ENCODE measurements around the gene SERPINE3.

Gene SERPINE3

GRCh38 chr13:51347099-51347498 is 7.6 kb downstream of the SERPINE3 start:
- Histone ChIP-seq H3K4me1 (ENCODE audit: control insufficient read depth, insufficient read depth, low read length) (no peaks in the 10 kb centered on the region), H3K9me3 (ENCODE audit: control insufficient read depth, insufficient read depth, low read length) (no peaks in the 10 kb centered on the region), H3K9ac (ENCODE audit: low read depth, low read length) (no peak overlapping the region), H3K27me3 (ENCODE audit: control insufficient read depth, insufficient read depth, low read length) (no peaks in the 10 kb centered on the region), H3K4me3 (ENCODE audit: low read depth, low read length) (no peak overlapping the region), H3K36me3 (ENCODE audit: control insufficient read depth, insufficient read depth, low read length) (no peaks in the 10 kb centered on the region)

GRCh38 chr13:51348069-51348967 is 8.8 kb downstream of the SERPINE3 start:
- Histone ChIP-seq H3K4me1 (ENCODE audit: control insufficient read depth, insufficient read depth, low read length) (no peaks in the 10 kb centered on the region), H3K4me3 (ENCODE audit: low read depth, low read length) (no peak overlapping the region), H3K9me3 (ENCODE audit: control insufficient read depth, insufficient read depth, low read length) (no peaks in the 10 kb centered on the region), H3K27me3 (ENCODE audit: control insufficient read depth, insufficient read depth, low read length) (no peaks in the 10 kb centered on the region), H3K9ac (ENCODE audit: low read depth, low read length) (no peak overlapping the region), H3K36me3 (ENCODE audit: control insufficient read depth, insufficient read depth, low read length) (no peaks in the 10 kb centered on the region)

GRCh38 chr13:51349016-51349415 is 9.5 kb downstream of the SERPINE3 start:
- H3K9me3 ChIP-seq (ENCODE audit: control insufficient read depth, insufficient read depth, low read length), result no peaks in the 10 kb centered on the region
- no peak overlapping the region for H3K9ac ChIP-seq (ENCODE audit: low read depth, low read length)
- H3K4me3 ChIP-seq (ENCODE audit: low read depth, low read length), result no peak overlapping the region
- no peaks in the 10 kb centered on the region for H3K27me3 ChIP-seq (ENCODE audit: control insufficient read depth, insufficient read depth, low read length)
- no peaks in the 10 kb centered on the region for H3K4me1 ChIP-seq (ENCODE audit: control insufficient read depth, insufficient read depth, low read length)
- H3K36me3 ChIP-seq (ENCODE audit: control insufficient read depth, insufficient read depth, low read length), result no peaks in the 10 kb centered on the region

GRCh38 chr13:51355217-51355616 is 15.7 kb downstream of the SERPINE3 start:
- H3K36me3 ChIP-seq (ENCODE audit: control insufficient read depth, insufficient read depth, low read length), result no peaks in the 10 kb centered on the region
- H3K4me3 ChIP-seq (ENCODE audit: low read depth, low read length), result no peak overlapping the region
- H3K9me3 ChIP-seq (ENCODE audit: control insufficient read depth, insufficient read depth, low read length), result no peaks in the 10 kb centered on the region
- H3K9ac ChIP-seq (ENCODE audit: low read depth, low read length), result no peak overlapping the region
- H3K27me3 ChIP-seq (ENCODE audit: control insufficient read depth, insufficient read depth, low read length), result no peaks in the 10 kb centered on the region
- H3K4me1 ChIP-seq (ENCODE audit: control insufficient read depth, insufficient read depth, low read length), result peaks cover 5% of the 10 kb centered on the region

GRCh38 chr13:51357928-51358595 is 18.6 kb downstream of the SERPINE3 start:
- Histone ChIP-seq H3K9ac (ENCODE audit: low read depth, low read length) (no peak overlapping the region), H3K4me1 (ENCODE audit: control insufficient read depth, insufficient read depth, low read length) (peaks cover 5% of the 10 kb centered on the region), H3K4me3 (ENCODE audit: low read depth, low read length) (no peak overlapping the region), H3K36me3 (ENCODE audit: control insufficient read depth, insufficient read depth, low read length) (no peaks in the 10 kb centered on the region), H3K9me3 (ENCODE audit: control insufficient read depth, insufficient read depth, low read length) (no peaks in the 10 kb centered on the region), H3K27me3 (ENCODE audit: control insufficient read depth, insufficient read depth, low read length) (no peaks in the 10 kb centered on the region)

GRCh38 chr13:51359352-51359751 is 19.9 kb downstream of the SERPINE3 start:
- Histone ChIP-seq H3K4me1 (ENCODE audit: control insufficient read depth, insufficient read depth, low read length) (peaks cover 5% of the 10 kb centered on the region), H3K36me3 (ENCODE audit: control insufficient read depth, insufficient read depth, low read length) (no peaks in the 10 kb centered on the region), H3K9me3 (ENCODE audit: control insufficient read depth, insufficient read depth, low read length) (no peaks in the 10 kb centered on the region), H3K27me3 (ENCODE audit: control insufficient read depth, insufficient read depth, low read length) (no peaks in the 10 kb centered on the region), H3K9ac (ENCODE audit: low read depth, low read length) (no peak overlapping the region), H3K4me3 (ENCODE audit: low read depth, low read length) (no peak overlapping the region)

- H3K27me3 ChIP-seq (ENCODE audit: control insufficient read depth, insufficient read depth, low read length), result no peaks in the 10 kb centered on the region
- no peak overlapping the region for H3K9ac ChIP-seq (ENCODE audit: low read depth, low read length)
- H3K36me3 ChIP-seq (ENCODE audit: control insufficient read depth, insufficient read depth, low read length), result no peaks in the 10 kb centered on the region
- no peaks in the 10 kb centered on the region for H3K9me3 ChIP-seq (ENCODE audit: control insufficient read depth, insufficient read depth, low read length)
- H3K4me3 ChIP-seq (ENCODE audit: low read depth, low read length), result no peak overlapping the region
- peaks cover 5% of the 10 kb centered on the region for H3K4me1 ChIP-seq (ENCODE audit: control insufficient read depth, insufficient read depth, low read length)
Measured at GRCh38 chr13:51360489-51360888, 21.0 kb downstream of the SERPINE3 start.

- Histone ChIP-seq H3K4me3 (ENCODE audit: low read depth, low read length) (no peak overlapping the region), H3K36me3 (ENCODE audit: control insufficient read depth, insufficient read depth, low read length) (no peaks in the 10 kb centered on the region), H3K4me1 (ENCODE audit: control insufficient read depth, insufficient read depth, low read length) (peaks cover 5% of the 10 kb centered on the region), H3K9me3 (ENCODE audit: control insufficient read depth, insufficient read depth, low read length) (no peaks in the 10 kb centered on the region), H3K27me3 (ENCODE audit: control insufficient read depth, insufficient read depth, low read length) (no peaks in the 10 kb centered on the region), H3K9ac (ENCODE audit: low read depth, low read length) (no peak overlapping the region)
Measured at GRCh38 chr13:51361106-51361505, 21.6 kb downstream of the SERPINE3 start.

- Histone ChIP-seq H3K4me1 (ENCODE audit: control insufficient read depth, insufficient read depth, low read length) (no peaks in the 10 kb centered on the region), H3K4me3 (ENCODE audit: low read depth, low read length) (no peak overlapping the region), H3K36me3 (ENCODE audit: control insufficient read depth, insufficient read depth, low read length) (no peaks in the 10 kb centered on the region), H3K27me3 (ENCODE audit: control insufficient read depth, insufficient read depth, low read length) (no peaks in the 10 kb centered on the region), H3K9me3 (ENCODE audit: control insufficient read depth, insufficient read depth, low read length) (no peaks in the 10 kb centered on the region), H3K9ac (ENCODE audit: low read depth, low read length) (no peak overlapping the region)
Measured at GRCh38 chr13:51363625-51364024, 24.1 kb downstream of the SERPINE3 start.

GRCh38 chr13:51364404-51365008 is 25.0 kb downstream of the SERPINE3 start:
- H3K9me3 ChIP-seq (ENCODE audit: control insufficient read depth, insufficient read depth, low read length), result no peaks in the 10 kb centered on the region
- H3K27me3 ChIP-seq (ENCODE audit: control insufficient read depth, insufficient read depth, low read length), result no peaks in the 10 kb centered on the region
- no peaks in the 10 kb centered on the region for H3K36me3 ChIP-seq (ENCODE audit: control insufficient read depth, insufficient read depth, low read length)
- no peak overlapping the region for H3K4me3 ChIP-seq (ENCODE audit: low read depth, low read length)
- H3K9ac ChIP-seq (ENCODE audit: low read depth, low read length), result no peak overlapping the region
- H3K4me1 ChIP-seq (ENCODE audit: control insufficient read depth, insufficient read depth, low read length), result no peaks in the 10 kb centered on the region

GRCh38 chr13:51370116-51370515 is 30.6 kb downstream of the SERPINE3 start:
- no peak overlapping the region for H3K9ac ChIP-seq (ENCODE audit: low read depth, low read length)
- H3K9me3 ChIP-seq (ENCODE audit: control insufficient read depth, insufficient read depth, low read length), result no peaks in the 10 kb centered on the region
- H3K4me1 ChIP-seq (ENCODE audit: control insufficient read depth, insufficient read depth, low read length), result peaks cover 6% of the 10 kb centered on the region
- peaks cover 8% of the 10 kb centered on the region for H3K36me3 ChIP-seq (ENCODE audit: control insufficient read depth, insufficient read depth, low read length)
- no peaks in the 10 kb centered on the region for H3K27me3 ChIP-seq (ENCODE audit: control insufficient read depth, insufficient read depth, low read length)
- no peak overlapping the region for H3K4me3 ChIP-seq (ENCODE audit: low read depth, low read length)
